ENCODE data around the gene SLC12A9.
A peak's percentile ranks its signal among the peaks of the same experiment; 100 is the strongest.
"Not testable (repeated sequence)": the region's sequence is repeated elsewhere in the genome, so short reads cannot be mapped to it uniquely, and the experiment has no call there.

Gene SLC12A9

GRCh38 chr7:100826514-100827329 lies 25.8 kb upstream of the SLC12A9 start:
- no peak for DNase-seq

DNA sequence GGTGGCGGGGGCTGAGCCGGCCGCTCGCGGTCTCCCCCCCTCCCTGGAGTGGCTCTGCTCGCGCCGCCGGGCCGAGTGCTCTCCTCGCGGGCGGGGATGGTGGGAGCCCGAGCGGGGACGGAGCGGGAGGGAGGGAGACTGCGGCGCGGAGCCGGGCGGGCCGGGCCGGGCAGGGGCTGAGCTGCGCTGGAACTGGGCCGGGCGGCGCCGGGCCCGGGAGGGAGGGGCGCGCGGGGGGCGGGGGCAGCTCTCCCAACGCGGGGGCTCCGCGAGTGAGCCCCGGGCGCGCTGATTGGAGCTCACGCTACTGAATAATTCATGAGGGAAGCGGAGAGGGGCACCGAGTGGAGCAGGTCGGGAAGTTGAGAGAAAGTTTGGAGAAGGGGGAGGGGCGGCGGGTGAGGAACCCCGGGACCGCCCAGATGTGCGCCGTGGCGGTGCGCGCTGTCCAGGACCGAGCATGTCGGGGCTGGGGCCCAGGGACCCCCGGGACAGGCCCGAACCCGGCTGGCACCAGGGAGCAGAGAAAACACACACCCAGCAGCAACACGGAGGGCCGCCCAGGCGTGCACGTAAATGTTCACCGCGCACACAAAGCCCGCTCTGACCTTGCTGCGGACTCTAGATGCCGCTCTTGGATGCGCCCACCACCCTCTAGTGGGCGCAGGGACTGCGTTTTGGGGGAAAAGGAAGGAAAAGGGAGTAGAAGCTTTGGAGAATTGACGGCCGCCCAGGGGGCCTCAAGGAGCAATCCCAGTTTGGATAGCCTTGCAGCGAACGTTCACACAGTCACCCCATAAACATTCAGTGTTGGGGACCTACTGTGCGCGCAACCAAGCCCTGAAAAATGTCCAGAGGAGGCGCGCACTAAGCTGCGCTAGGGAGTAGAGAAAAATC lies 24.9 kb upstream of the SLC12A9 start, which contains the start of gene EPHB4:
Gene EPHB4 (minus strand): TSS at position 194 of the 897 bp plus-strand sequence. CDS start 493 bp downstream, outside the sequence.
- peak; percentile 48 for DNase-seq

DNA sequence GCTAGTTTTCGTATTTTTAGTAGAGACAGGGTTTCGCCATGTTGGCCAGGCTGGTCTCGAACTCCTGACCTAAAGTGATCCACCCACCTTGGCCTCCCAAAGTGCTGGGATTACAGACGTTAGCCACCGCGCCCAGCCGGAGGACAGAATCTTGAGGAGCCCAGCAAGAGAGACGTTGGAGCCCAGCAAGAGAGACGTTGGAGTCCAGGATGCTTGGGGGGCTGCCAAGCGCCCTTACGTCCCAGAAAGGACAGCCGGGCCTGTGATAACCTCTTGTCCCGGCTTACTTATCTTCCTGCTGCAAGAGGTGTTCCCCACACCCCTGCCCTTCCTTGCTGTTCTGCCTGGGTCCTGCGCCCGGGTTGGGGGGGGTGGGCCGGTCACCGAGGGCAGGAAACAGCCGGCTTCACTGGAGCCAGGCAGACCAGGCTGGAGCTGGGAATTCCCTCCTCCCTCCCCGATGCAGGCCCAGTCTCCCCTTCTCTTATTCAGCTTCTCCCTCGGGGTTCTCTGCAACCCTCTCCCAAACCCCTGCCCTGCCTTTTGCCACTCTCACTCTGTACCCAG lies 23.3 kb upstream of the SLC12A9 start:
- no peak for DNase-seq

GRCh38 chr7:100830396-100830795 lies 22.1 kb upstream of the SLC12A9 start:
- DNase-seq, result no peak

GRCh38 chr7:100832281-100832633 lies 20.3 kb upstream of the SLC12A9 start:
- no peak for DNase-seq

GRCh38 chr7:100835903-100836811 lies 16.4 kb upstream of the SLC12A9 start:
- DNase-seq, result no peak

DNA sequence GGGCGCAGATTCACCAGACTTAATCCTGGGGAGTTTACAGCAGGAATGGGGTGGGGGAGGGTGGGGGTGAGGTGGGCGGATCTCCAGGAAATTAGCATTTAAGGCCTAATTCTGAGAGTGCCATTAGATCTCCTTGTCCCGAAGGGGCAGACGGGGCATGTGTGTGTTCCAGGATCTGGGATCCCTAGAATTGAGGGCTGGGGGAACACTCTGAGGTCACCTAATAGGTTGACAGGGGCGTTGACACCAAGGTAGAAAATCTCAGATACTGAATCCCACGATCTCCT lies 15.8 kb upstream of the SLC12A9 start:
- no peak for DNase-seq

DNA sequence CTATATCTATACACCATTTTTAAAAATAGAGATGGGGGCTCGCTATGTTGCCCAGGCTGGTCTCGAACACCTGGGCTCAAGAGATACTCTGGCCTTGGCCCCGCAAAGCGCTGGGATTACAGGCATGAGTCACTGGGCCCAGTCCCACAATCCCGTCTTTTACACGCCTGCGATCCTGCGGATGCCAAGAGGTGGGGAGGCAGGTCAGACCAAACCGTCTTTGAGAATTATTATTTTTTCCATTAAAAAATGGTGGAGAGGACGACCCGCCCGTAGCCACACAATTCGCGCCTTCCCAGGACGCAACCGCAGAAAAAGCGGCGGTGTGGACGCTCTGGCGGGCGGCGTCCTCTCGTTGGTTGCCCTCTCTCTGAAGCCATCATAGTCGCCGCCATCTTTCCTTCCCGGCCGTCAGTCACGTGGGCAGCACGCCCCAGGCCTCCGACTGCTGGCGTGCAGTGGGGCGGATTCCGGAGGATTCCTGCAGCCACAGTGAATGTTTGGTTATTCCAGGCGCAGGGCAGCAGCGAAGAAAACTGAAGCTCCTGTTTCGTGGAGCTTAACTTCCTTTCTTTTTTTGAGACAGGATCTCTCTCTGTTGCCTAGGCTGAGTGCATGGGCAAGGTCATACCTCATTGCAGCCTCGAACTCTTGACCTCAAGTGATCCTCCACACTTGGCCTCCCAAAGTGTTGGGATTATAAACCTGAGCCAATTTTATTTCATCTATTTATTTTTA lies 15.2 kb upstream of the SLC12A9 start:
- peak; percentile 66 for DNase-seq

DNA sequence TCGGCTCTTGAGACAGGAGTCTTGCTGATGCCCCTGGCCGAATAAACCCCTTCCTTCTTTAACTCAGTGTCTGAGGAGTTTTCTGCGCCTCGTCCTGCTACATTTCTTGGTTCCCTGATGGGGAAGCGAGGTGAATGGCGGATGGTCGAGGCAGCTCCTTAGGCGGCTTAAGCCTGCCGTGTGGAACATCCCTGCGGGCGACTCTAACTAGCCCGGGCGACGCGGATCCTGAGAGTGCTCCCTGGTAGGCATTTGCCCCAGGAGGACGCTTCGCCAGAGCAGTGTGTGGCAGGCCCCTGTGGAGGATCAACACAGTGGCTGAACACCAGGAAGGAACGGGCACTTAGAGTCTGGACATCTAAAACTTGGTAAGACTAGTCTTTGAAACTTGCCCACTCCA lies 13.2 kb upstream of the SLC12A9 start:
- no peak for DNase-seq

DNA sequence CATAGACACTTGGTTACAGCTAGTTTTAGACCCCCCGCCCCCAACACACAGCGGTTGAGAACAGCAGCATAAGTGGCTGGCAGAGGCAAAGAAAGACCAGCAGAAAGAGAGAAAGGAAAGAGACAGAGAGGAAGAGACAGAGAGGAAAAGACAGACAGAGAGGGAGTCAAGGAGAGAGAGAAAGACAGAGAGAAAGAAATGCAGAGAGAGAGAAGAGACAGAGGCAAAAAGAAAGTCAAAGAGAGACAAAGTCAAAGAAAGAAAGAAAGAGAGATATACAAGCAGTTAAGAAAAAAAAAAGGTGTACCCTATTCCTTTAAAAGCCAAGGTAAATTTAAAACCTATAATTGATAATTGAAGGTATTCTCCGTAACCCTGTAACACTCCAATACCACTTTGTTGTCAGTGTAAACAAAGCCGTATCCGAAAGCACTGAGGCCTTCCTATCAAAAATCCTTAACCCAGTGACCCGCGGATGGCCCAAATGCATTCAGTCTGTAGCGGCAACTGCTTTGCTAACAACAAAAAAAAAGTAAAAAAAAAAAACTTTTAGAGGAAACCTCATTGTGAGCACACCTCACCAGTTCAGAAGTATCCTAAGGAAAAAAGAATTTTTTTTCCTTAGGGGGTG lies 11.9 kb upstream of the SLC12A9 start:
- no peak for DNase-seq

GRCh38 chr7:100847360-100847759 lies 5.2 kb upstream of the SLC12A9 start:
- no peak for DNase-seq

GRCh38 chr7:100854146-100854895 lies 1.8 kb downstream of the SLC12A9 start:
- DNase-seq, result no peak

DNA sequence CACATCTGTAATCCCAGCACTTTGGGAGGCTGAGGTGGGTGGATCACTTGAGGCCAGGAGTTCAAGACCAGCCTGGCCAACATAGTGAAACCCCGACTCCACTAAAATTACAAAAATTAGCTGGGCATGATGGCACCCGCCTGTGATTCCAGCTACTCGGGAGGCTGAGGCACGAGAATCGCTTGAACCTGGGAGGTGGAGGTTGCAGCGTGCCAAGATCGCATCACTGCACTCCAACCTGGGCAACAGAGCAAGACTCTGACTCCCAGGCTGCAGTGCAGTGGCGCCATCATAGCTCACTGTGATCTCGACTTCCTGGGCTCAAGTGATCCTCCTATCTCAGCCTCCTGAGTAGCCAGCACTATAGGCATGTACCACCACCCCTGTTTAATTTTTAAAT lies 2.4 kb downstream of the SLC12A9 start:
- not testable (repeated sequence) for DNase-seq

GRCh38 chr7:100855515-100855914 lies 3.0 kb downstream of the SLC12A9 start:
- DNase-seq, result no peak

GRCh38 chr7:100856871-100857282 lies 4.4 kb downstream of the SLC12A9 start:
- no peak for DNase-seq

- DNase-seq, result no peak
Observed at GRCh38 chr7:100859856-100860255, 7.3 kb downstream of the SLC12A9 start.

GRCh38 chr7:100860702-100861615 lies 8.4 kb downstream of the SLC12A9 start:
- no peak for DNase-seq

- DNase-seq, result no peak
Observed at GRCh38 chr7:100861616-100861985, 9.1 kb downstream of the SLC12A9 start.

DNA sequence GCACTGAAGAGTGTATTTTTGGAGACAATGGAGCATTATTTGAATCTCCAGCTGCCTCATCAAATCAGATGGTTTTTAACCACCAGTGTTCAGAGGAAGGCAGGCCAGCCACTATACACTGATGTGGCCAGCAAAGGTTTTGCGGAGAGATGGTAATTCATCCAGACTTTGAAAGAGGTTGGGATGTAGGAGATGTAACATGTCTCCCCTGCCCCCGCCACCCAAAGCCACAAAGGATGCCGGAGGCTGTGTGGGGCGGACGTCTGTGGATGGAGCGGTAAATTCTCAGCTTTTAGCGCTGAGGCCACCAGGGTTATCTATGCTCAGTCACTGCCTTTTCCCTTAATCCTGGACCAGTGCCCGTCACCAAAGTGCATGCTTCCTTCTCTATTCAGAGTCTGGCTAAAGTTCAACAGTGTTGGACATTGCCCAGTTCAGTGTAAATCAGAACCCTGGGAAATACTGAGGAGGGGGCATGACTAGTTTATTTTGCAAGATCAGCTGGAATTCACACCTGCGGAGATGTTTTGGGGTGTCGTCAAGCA lies 11.0 kb downstream of the SLC12A9 start:
- no peak for DNase-seq

Data from NCI-H1048 (cell line).